DMS153 treated with DMSO at 0.1 percent for 48 hours (cell line): ENCODE data around the gene RFLNA.

Experiments
- DNase-seq: peaks from one replicate; lab custom pipeline; 2025; ENCODE audit not compliant: unreplicated experiment; lab: John Stamatoyannopoulos, UW

RFLNA gene, protein sequence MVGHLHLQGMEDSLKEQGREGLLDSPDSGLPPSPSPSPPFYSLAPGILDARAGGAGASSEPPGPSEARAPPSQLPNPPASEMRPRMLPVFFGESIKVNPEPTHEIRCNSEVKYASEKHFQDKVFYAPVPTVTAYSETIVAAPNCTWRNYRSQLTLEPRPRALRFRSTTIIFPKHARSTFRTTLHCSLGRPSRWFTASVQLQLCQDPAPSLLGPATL

DNA sequence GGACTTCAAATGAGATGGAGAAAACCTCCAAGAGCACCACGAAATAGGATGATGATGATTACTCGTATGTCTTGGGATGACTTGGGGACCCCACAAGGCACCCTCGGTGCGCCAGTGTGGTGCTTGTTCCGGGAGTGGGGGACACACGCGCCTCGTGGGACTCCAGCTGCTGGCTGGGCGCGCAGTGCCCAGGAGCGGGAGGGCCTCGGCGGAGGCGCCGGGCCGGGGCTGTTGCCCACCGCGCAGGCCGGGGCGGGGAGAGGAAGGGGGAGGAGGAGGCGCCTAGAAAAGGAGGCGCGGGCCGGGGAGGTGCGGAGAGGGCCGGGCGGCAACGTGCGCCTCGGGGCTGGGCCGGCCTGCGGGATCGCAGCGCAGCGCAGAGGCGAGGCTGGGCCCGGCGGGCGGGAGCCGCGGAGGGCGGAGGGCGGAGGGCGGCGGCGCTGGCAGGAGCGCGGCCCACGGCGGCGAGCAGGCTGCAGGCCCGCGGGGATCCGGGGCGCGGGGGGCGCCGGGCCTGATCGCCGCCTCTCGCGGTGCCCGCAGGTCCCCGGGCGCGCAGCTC is at the start of gene RFLNA:
Gene RFLNA, plus strand, starts transcription at position 314 of the 562 bp plus-strand sequence. CDS start 337 bp downstream, outside the sequence.
- DNase-seq = no peak

- DNase-seq = no peak
These were observed 47.6 kb upstream of the RFLNA start for GRCh38 chr12:124247331-124247730.

DNA sequence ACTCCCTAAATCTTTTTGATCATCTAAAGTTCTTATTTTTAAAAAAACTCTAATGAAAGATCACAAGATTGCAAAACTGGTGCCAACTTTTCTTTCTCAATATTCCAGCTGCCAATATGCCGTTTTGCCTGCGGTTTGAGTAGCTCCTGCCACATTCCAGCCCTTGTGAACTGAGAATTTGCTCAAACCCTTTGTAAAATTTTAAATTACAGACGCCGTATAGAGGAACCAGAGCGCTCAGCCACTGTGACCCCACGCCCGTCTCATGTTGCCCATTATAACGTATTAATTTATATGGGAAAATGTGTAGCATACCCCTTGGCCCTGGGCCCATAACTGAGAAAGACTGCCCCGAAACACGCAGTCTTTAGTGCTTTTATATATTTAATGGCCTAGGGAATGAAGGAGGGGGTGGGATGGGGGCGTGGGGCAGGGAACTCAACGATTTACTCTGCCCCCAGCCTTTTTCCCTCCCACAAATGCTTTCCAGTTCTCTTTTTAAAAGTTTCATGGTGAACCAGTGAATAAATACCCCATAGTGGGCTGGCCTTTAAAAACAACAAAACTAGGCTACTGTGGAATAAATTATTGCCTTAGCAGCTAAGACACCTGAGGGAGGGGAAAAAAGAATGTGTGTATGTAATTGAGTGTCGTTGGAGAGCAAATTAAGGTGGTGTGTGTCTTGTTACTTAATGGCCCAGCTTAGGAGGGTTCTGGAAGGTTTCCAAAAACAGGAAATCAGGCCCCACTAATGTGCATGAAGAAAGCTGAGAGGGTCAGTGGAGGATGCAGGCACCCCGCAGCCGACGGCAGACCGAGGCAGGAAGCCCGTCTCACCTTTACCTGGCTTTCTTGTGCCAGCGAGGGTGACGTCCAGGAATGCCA is 45.7 kb upstream of the RFLNA start:
- no peak for DNase-seq

GRCh38 chr12:124251186-124251585 is 43.7 kb upstream of the RFLNA start:
- DNase-seq = no peak

- DNase-seq = no peak
These were observed 41.9 kb upstream of the RFLNA start for GRCh38 chr12:124252964-124253363.

- no peak for DNase-seq
These were observed 40.8 kb upstream of the RFLNA start for GRCh38 chr12:124254126-124254525.

- no peak for DNase-seq
These were observed 35.5 kb upstream of the RFLNA start for GRCh38 chr12:124259154-124260066.

DNA sequence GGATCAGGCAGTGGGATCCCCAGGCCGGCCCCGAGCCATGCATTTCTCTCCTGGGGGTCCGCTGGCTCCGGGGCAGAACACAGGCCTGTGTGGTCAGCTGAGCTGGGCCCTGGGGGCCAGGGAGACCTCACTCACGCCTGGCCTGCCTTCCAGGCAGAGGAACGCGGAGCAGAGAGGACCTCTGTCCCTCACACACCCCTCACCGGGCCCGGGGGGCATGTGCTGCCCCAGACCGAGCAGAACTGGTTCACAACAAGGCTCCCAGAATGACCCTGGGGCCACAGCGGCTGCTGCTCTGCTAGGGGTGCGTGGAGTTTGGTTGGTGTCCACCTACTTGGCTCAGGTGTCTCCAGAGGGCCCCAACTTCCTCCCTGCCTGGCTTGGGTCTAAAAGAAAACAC is 33.0 kb upstream of the RFLNA start:
- no peak for DNase-seq

DNA sequence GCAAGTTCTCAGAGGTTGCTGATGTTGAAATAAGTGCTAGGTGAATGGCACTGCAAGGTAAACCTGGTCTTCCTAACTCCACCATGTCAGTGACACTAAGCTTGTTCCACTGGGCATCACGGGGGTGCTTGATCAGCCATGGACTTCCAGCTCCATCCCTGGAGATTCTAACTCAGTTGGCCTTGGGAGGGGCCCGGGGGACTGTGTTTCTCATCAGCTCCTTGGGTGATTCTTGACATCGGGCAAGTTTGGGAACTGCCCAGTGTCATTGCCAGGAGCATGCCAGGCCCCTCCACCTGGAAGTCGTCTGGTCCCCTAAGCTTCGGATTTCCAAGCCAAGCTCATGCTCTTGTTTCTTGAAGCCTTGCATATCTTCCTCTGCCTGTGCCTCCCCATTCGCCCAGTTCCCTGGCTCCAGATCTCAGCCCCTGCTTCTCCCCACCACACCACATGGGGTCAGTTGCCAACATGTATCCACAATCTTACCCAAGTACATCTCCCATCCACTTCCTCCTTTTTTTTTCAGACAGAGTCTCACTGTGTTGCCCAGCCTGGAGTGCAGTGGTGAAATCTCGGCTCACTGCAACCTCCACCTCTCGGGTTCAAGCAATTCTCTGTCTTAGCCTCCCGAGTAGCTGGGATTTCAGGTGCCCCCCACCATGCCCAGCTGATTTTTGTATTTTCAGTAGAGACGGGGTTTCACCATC is 30.7 kb upstream of the RFLNA start:
- no peak for DNase-seq

GRCh38 chr12:124264879-124265278 is 30.0 kb upstream of the RFLNA start:
- no peak for DNase-seq

GRCh38 chr12:124267205-124267778 is 27.6 kb upstream of the RFLNA start:
- DNase-seq = no peak

DNA sequence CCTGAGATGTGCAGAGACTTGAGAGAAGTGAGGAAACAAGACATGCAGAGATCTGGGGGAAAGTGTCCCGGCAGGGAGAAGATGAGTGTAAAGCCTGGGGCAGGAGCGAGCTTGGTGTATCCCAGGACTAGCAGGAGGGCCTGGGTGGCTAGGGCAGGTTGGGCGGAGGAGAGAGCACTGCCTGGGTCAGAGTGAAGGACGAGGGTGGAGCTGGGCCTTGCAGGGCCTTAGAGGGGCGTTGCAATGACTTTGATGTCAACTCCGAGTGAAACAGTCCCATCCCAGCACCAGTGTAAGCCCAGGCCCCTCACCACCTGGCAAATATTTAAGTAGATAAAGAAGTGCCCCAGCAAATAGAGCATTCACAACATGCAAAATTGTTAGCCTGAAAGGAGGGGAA is 24.2 kb upstream of the RFLNA start:
- DNase-seq = no peak

DNA sequence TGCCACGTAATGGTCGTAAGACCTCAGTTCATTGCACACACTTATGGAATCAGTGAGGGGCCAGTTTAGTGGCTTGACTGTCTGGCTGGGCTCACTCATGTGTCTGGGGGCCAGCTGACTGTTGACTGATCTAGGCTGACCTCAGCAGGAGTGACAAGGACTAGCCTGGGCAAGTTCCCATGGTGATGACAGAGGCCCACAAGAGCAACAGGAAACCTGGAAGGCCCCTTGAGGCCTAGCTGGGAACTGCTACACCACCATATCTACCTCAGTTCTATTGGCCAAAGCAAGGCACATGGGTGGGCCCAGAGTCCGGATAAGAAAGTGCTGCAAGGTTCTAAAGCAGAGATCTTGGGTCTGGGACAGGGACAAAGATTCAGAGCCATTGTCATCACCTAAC is 21.3 kb upstream of the RFLNA start:
- no peak for DNase-seq

- no peak for DNase-seq
These were observed 18.6 kb upstream of the RFLNA start for GRCh38 chr12:124276337-124276736.

DNA sequence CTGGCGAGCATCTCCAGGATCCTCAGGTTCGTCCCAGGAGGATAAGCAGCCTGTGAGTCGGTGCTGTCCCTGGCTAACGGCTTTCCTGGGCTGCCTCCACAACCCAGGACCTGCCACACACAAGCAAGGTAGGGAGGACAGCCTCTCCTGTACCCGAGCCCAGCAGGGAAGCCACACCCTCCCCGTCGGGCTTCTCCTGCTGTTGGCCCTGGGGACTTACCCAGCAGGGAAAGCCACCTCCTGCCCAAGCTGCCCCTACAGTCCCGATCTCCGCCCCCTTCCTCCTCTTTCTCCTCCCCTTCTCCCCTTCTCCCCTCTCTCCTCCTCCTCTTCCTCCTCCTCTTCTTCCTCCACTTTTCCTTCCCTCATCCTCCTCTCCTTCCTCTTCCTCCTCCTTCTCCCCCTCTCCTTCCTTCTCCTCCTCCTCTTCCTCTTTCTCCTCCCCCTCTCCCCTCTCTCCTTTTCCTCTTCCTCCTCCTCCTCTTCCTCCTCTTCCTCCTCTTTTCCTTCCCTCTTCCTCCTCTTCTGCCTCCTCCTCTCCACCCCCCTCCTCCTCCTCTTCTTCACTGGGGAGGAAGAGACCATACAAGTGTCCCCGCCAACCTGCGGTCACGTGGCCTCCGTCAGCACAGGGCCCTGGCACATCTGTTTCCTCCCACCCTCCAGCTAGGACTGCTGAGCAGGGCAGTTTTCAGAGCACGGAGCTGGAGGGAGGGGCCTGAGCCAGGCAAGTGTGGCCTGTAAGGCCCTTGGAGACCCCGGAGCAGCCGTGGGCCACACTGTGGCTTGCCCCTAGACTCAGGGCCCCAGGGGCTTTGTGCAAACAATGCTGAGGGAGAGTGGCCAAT is 17.3 kb upstream of the RFLNA start:
- no peak for DNase-seq

GRCh38 chr12:124278389-124279101 is 16.3 kb upstream of the RFLNA start:
- no peak for DNase-seq

DNA sequence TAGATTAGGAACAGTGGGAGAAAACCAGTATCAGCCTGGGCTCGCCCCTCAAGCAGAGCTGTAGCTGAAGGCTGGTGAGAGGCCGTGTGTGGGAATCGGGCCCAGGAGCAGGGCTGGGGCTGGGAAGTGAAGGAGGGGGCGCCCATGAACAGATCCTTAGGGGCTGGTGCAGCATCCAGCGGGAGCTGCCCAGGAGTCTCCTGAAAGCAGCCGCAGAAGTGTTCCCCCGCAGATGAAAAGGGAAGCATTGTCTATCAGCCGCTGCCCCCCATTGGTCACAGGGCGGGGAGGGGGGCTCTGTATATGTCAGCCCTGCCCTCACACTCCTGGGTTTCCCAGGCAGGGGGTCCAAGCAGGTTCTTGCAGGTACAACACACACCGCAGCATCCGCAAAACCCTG is 15.6 kb upstream of the RFLNA start:
- no peak for DNase-seq

DNA sequence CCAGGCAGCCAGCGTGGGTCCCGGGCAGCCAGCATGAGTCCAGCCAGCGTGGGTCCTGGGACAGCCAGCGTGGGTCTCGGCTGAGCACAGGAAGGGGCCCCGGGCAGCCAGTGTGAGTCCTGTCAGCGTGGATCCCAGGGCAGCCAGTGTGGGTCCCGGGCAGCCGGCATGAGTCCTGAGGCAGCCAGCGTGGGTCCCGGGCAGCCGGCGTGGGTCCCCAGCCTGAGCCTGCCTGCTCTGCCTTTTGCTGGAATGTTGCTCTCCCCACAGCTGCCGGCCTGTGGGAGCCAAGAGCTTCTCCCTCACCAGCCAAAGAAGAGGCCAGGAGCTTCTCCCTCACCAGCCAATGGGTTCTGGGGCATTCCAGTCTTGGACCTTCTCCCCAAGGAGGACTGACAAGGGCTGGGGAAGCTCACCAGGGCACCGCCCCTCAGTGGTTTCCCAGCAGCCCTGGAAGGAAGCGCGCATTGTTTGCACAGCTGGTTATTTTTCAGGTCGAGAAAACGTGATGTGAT is 15.0 kb upstream of the RFLNA start:
- DNase-seq = no peak
